Esophagus squamous epithelium (tissue), 4 donors: Measurements from ENCODE around the gene OGA.
A peak's percentile ranks its signal among the peaks of the same experiment; 100 is the strongest.

ENCODE experiments used
- CTCF ChIP-seq, 6 experiments: fragments of 450-650 bp in 4 of 6; fragments of 200-600 bp in 2 of 6; sonication (generic) in 2 of 6; IDR thresholded peaks; one replicate each; pipeline ENCODE4 v1.5.1; 2016 to 2019; ENCODE audit warnings: antibody characterized with exemption in 6 of 6, mild to moderate bottlenecking in 4 of 6, moderate library complexity in 4 of 6
- POLR2A ChIP-seq, 4 donors: fragments of 450-650 bp; IDR thresholded peaks; one replicate each; pipeline ENCODE4 v1.6.1; 2017; ENCODE audit warnings: antibody characterized with exemption in 4 of 4, mild to moderate bottlenecking in 4 of 4, moderate library complexity in 3 of 4

DNA sequence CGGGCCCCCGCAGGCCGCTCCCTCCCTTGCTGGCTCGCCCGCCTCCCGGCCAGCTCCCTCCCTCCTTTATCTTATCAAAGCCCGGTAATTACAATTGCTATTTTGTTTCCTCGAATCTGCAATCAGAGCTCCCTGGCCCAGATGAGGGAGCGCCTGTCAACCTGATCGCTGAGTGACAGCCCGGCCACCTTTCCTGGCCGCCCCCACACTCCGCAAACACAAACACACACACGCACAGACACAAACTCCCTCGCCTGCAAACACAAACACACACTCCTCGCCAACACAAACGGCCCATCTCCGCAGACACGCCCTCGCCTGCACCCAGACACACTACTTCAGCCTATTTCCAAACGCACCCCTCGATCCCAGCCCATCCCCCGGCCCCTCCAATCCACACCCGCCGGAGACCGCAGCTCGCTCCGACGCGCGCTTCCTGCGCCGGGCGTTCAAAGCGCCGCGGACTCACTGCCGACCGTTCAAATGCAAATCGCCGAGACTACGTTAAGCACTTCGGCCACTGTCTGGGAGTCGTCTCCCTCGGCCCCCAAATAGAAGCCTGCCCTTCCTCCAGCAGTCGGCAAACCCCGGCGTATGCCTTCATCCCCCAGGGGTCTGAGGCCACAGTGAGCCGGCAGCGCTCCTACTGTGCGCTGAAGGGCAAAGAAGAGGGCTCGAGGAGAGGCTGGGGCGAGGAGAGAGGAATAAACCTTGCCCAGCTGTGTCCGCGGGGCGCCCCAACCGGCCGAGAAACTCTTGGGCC, 39.3 kb downstream of the OGA start:
- TF ChIP-seq POLR2A (IDR thresholded peaks at IDR 0.05) (no peak), CTCF (IDR thresholded peaks at IDR 0.05) (peak in 1 of 6 experiments; percentile 3)
